ENCODE measurements around the gene ADAMTS13.

ADAMTS13 gene

GRCh38 chr9:133394687-133395271 is 27.4 kb upstream of the ADAMTS13 start:
- no peaks in the 10 kb centered on the region for H3K9me3 ChIP-seq (ENCODE audit: control insufficient read depth, low read depth, low read length)
- H3K9ac ChIP-seq (ENCODE audit: low read length) = no peak overlapping the region
- H3K36me3 ChIP-seq (ENCODE audit: control insufficient read depth, low read depth, low read length) = no peaks in the 10 kb centered on the region
- H3K4me1 ChIP-seq (ENCODE audit: control insufficient read depth, low read depth, low read length) = no peaks in the 10 kb centered on the region
- H3K27me3 ChIP-seq (ENCODE audit: control insufficient read depth, insufficient read depth, low read length) = no peaks in the 10 kb centered on the region
- H3K27ac ChIP-seq (ENCODE audit: low read length) = no peak overlapping the region
- H3K4me3 ChIP-seq (ENCODE audit: low read length) = no peak overlapping the region

- H3K27ac ChIP-seq (ENCODE audit: low read length) = no peak overlapping the region
- no peaks in the 10 kb centered on the region for H3K9me3 ChIP-seq (ENCODE audit: control insufficient read depth, low read depth, low read length)
- H3K4me3 ChIP-seq (ENCODE audit: low read length) = no peak overlapping the region
- no peaks in the 10 kb centered on the region for H3K36me3 ChIP-seq (ENCODE audit: control insufficient read depth, low read depth, low read length)
- no peaks in the 10 kb centered on the region for H3K27me3 ChIP-seq (ENCODE audit: control insufficient read depth, insufficient read depth, low read length)
- no peak overlapping the region for H3K9ac ChIP-seq (ENCODE audit: low read length)
- H3K4me1 ChIP-seq (ENCODE audit: control insufficient read depth, low read depth, low read length) = no peaks in the 10 kb centered on the region
Measured at GRCh38 chr9:133396952-133397351, 25.2 kb upstream of the ADAMTS13 start.

GRCh38 chr9:133397370-133397769 is 24.8 kb upstream of the ADAMTS13 start:
- Histone ChIP-seq H3K4me1 (ENCODE audit: control insufficient read depth, low read depth, low read length) (no peaks in the 10 kb centered on the region), H3K27me3 (ENCODE audit: control insufficient read depth, insufficient read depth, low read length) (no peaks in the 10 kb centered on the region), H3K4me3 (ENCODE audit: low read length) (no peak overlapping the region), H3K9me3 (ENCODE audit: control insufficient read depth, low read depth, low read length) (no peaks in the 10 kb centered on the region), H3K27ac (ENCODE audit: low read length) (no peak overlapping the region), H3K36me3 (ENCODE audit: control insufficient read depth, low read depth, low read length) (no peaks in the 10 kb centered on the region), H3K9ac (ENCODE audit: low read length) (no peak overlapping the region)

- no peaks in the 10 kb centered on the region for H3K36me3 ChIP-seq (ENCODE audit: control insufficient read depth, low read depth, low read length)
- H3K9me3 ChIP-seq (ENCODE audit: control insufficient read depth, low read depth, low read length) = no peaks in the 10 kb centered on the region
Measured at GRCh38 chr9:133397895-133398294, 24.3 kb upstream of the ADAMTS13 start.

GRCh38 chr9:133400292-133400691 is 21.9 kb upstream of the ADAMTS13 start:
- Histone ChIP-seq H3K4me3 (ENCODE audit: low read length) (no peak overlapping the region), H3K4me1 (ENCODE audit: control insufficient read depth, low read depth, low read length) (no peaks in the 10 kb centered on the region), H3K36me3 (ENCODE audit: control insufficient read depth, low read depth, low read length) (peaks cover 4% of the 10 kb centered on the region), H3K27ac (ENCODE audit: low read length) (no peak overlapping the region), H3K27me3 (ENCODE audit: control insufficient read depth, insufficient read depth, low read length) (no peaks in the 10 kb centered on the region), H3K9me3 (ENCODE audit: control insufficient read depth, low read depth, low read length) (no peaks in the 10 kb centered on the region), H3K9ac (ENCODE audit: low read length) (no peak overlapping the region)

More at GRCh38 chr9:133397895-133398294, 24.3 kb upstream of the ADAMTS13 start:
- Histone ChIP-seq H3K27me3 (ENCODE audit: control insufficient read depth, insufficient read depth, low read length) (no peaks in the 10 kb centered on the region), H3K4me3 (ENCODE audit: low read length) (no peak overlapping the region), H3K27ac (ENCODE audit: low read length) (no peak overlapping the region), H3K9ac (ENCODE audit: low read length) (no peak overlapping the region), H3K4me1 (ENCODE audit: control insufficient read depth, low read depth, low read length) (no peaks in the 10 kb centered on the region)

- H3K4me3 ChIP-seq (ENCODE audit: low read length) = no peak overlapping the region
Measured at GRCh38 chr9:133401588-133401987, 20.6 kb upstream of the ADAMTS13 start.

GRCh38 chr9:133402689-133403088 is 19.5 kb upstream of the ADAMTS13 start:
- H3K4me1 ChIP-seq (ENCODE audit: control insufficient read depth, low read depth, low read length) = no peaks in the 10 kb centered on the region
- H3K27me3 ChIP-seq (ENCODE audit: control insufficient read depth, insufficient read depth, low read length) = no peaks in the 10 kb centered on the region
- H3K27ac ChIP-seq (ENCODE audit: low read length) = no peak overlapping the region
- no peak overlapping the region for H3K4me3 ChIP-seq (ENCODE audit: low read length)
- H3K9ac ChIP-seq (ENCODE audit: low read length) = no peak overlapping the region
- H3K36me3 ChIP-seq (ENCODE audit: control insufficient read depth, low read depth, low read length) = peaks cover 19% of the 10 kb centered on the region
- no peaks in the 10 kb centered on the region for H3K9me3 ChIP-seq (ENCODE audit: control insufficient read depth, low read depth, low read length)

More at GRCh38 chr9:133401588-133401987, 20.6 kb upstream of the ADAMTS13 start:
- H3K27ac ChIP-seq (ENCODE audit: low read length) = no peak overlapping the region
- H3K9me3 ChIP-seq (ENCODE audit: control insufficient read depth, low read depth, low read length) = no peaks in the 10 kb centered on the region
- peaks cover 15% of the 10 kb centered on the region for H3K36me3 ChIP-seq (ENCODE audit: control insufficient read depth, low read depth, low read length)
- no peaks in the 10 kb centered on the region for H3K4me1 ChIP-seq (ENCODE audit: control insufficient read depth, low read depth, low read length)
- H3K27me3 ChIP-seq (ENCODE audit: control insufficient read depth, insufficient read depth, low read length) = no peaks in the 10 kb centered on the region
- H3K9ac ChIP-seq (ENCODE audit: low read length) = no peak overlapping the region

- peaks cover 28% of the 10 kb centered on the region for H3K36me3 ChIP-seq (ENCODE audit: control insufficient read depth, low read depth, low read length)
- H3K4me1 ChIP-seq (ENCODE audit: control insufficient read depth, low read depth, low read length) = no peaks in the 10 kb centered on the region
- H3K27ac ChIP-seq (ENCODE audit: low read length) = no peak overlapping the region
- no peak overlapping the region for H3K9ac ChIP-seq (ENCODE audit: low read length)
- H3K9me3 ChIP-seq (ENCODE audit: control insufficient read depth, low read depth, low read length) = no peaks in the 10 kb centered on the region
- H3K27me3 ChIP-seq (ENCODE audit: control insufficient read depth, insufficient read depth, low read length) = no peaks in the 10 kb centered on the region
- no peak overlapping the region for H3K4me3 ChIP-seq (ENCODE audit: low read length)
Measured at GRCh38 chr9:133403766-133404453, 18.3 kb upstream of the ADAMTS13 start.

- Histone ChIP-seq H3K9me3 (ENCODE audit: control insufficient read depth, low read depth, low read length) (no peaks in the 10 kb centered on the region), H3K4me1 (ENCODE audit: control insufficient read depth, low read depth, low read length) (no peaks in the 10 kb centered on the region), H3K27ac (ENCODE audit: low read length) (no peak overlapping the region), H3K4me3 (ENCODE audit: low read length) (no peak overlapping the region), H3K27me3 (ENCODE audit: control insufficient read depth, insufficient read depth, low read length) (no peaks in the 10 kb centered on the region), H3K36me3 (ENCODE audit: control insufficient read depth, low read depth, low read length) (peaks cover 28% of the 10 kb centered on the region), H3K9ac (ENCODE audit: low read length) (no peak overlapping the region)
Measured at GRCh38 chr9:133404454-133405002, 17.6 kb upstream of the ADAMTS13 start.

GRCh38 chr9:133405508-133406438 is 16.4 kb upstream of the ADAMTS13 start:
- no peaks in the 10 kb centered on the region for H3K27me3 ChIP-seq (ENCODE audit: control insufficient read depth, insufficient read depth, low read length)
- peaks cover 40% of the 10 kb centered on the region for H3K36me3 ChIP-seq (ENCODE audit: control insufficient read depth, low read depth, low read length)
- no peak overlapping the region for H3K27ac ChIP-seq (ENCODE audit: low read length)
- no peaks in the 10 kb centered on the region for H3K9me3 ChIP-seq (ENCODE audit: control insufficient read depth, low read depth, low read length)
- no peak overlapping the region for H3K9ac ChIP-seq (ENCODE audit: low read length)
- H3K4me3 ChIP-seq (ENCODE audit: low read length) = no peak overlapping the region
- no peaks in the 10 kb centered on the region for H3K4me1 ChIP-seq (ENCODE audit: control insufficient read depth, low read depth, low read length)
